HepG2 (cell line): ENCODE results near the gene METAP2. TPM values are rescaled to one million over a fixed set of nuclear protein-coding genes. Genes with fewer than 3 reads are reported as not detected.

Source experiments
- AHR ChIP-seq: IDR thresholded peaks from 2 replicates; pipeline ENCODE4 v1.6.1; 2018; ENCODE audit warnings: missing genetic modification reagents, missing compliant biosample characterization
- ASH2L ChIP-seq: fragments of 300-600, 200-600 bp; sonication (generic); IDR thresholded peaks from 2 replicates; pipeline ENCODE4 v1.7.0; 2017; ENCODE audit warnings: low read depth, mild to moderate bottlenecking, moderate library complexity, mixed read lengths, low read length; ENCODE audit not compliant: insufficient read length
- BHLHE40 ChIP-seq: IDR thresholded peaks from 2 replicates; pipeline ENCODE4 v1.6.1; 2011; ENCODE audit warnings: low read length, improper control_type of control experiment
- CHD2 ChIP-seq: IDR thresholded peaks from 2 replicates; pipeline ENCODE4 v1.6.1; 2011; ENCODE audit warnings: low read depth, low read length, improper control_type of control experiment
- GZF1 ChIP-seq: sonication (generic); formaldehyde crosslinking; IDR thresholded peaks from 2 replicates; pipeline ENCODE4 v1.5.1; 2020; ENCODE audit warnings: mild to moderate bottlenecking, missing genetic modification reagents
- HMG20B ChIP-seq: conservative IDR thresholded peaks from 2 replicates; pipeline ENCODE4 v1.6.1; 2016; ENCODE audit warnings: missing genetic modification reagents, missing compliant biosample characterization
- KMT2A ChIP-seq: sonication (generic); formaldehyde crosslinking; IDR thresholded peaks from 2 replicates; pipeline ENCODE4 v1.4.0; 2020; ENCODE audit warnings: missing genetic modification reagents
- MAFG ChIP-seq: sonication (generic); formaldehyde crosslinking; IDR thresholded peaks from 2 replicates; pipeline ENCODE4 v1.5.1; 2020; ENCODE audit warnings: mild to moderate bottlenecking, missing genetic modification reagents
- MYPOP ChIP-seq: sonication (generic); formaldehyde crosslinking; IDR thresholded peaks from 2 replicates; pipeline ENCODE4 v1.8.1; 2023; ENCODE audit warnings: mild to moderate bottlenecking, moderate library complexity, missing genetic modification reagents
- PBX3 ChIP-seq: sonication (generic); formaldehyde crosslinking; IDR thresholded peaks from 2 replicates; pipeline ENCODE4 v1.8.1; 2023; ENCODE audit warnings: missing genetic modification reagents, inconsistent platforms, borderline replicate concordance
- SKI ChIP-seq: fragments of 450-650 bp; IDR thresholded peaks from one replicate; pipeline ENCODE4 v1.6.1; 2018; ENCODE audit warnings: mild to moderate bottlenecking; ENCODE audit not compliant: partially characterized antibody
- STAT6 ChIP-seq: sonication (generic); formaldehyde crosslinking; IDR thresholded peaks from 2 replicates; pipeline ENCODE4 v1.4.0; 2020; ENCODE audit warnings: missing genetic modification reagents, mild to moderate bottlenecking, borderline replicate concordance
- TEAD3 ChIP-seq: optimal IDR thresholded peaks from 2 replicates; pipeline ENCODE3; 2016; ENCODE audit warnings: borderline replicate concordance
- ZFY ChIP-seq: sonication (generic); formaldehyde crosslinking; IDR thresholded peaks from 2 replicates; pipeline ENCODE4 v1.4.0; 2020; ENCODE audit warnings: missing genetic modification reagents
- ZNF121 ChIP-seq: sonication (generic); formaldehyde crosslinking; IDR thresholded peaks from 2 replicates; pipeline ENCODE4 v1.5.0; 2020; ENCODE audit warnings: mild to moderate bottlenecking, missing genetic modification reagents
- ZNF557 ChIP-seq: sonication (generic); formaldehyde crosslinking; IDR thresholded peaks from 2 replicates; pipeline ENCODE4 v1.4.0; 2020; ENCODE audit warnings: missing genetic modification reagents
- ZNF780A ChIP-seq: sonication (generic); formaldehyde crosslinking; IDR thresholded peaks from 2 replicates; pipeline ENCODE4 v1.8.0; 2022; ENCODE audit warnings: mild to moderate bottlenecking, missing genetic modification reagents, moderate library complexity
- ZNF878 ChIP-seq: sonication (generic); formaldehyde crosslinking; IDR thresholded peaks from 2 replicates; pipeline ENCODE4 v1.8.1; 2023; ENCODE audit warnings: mild to moderate bottlenecking, missing genetic modification reagents, moderate library complexity
- ZXDC ChIP-seq: sonication (generic); formaldehyde crosslinking; IDR thresholded peaks from 2 replicates; pipeline ENCODE4 v1.5.0; 2020; ENCODE audit warnings: mild to moderate bottlenecking, missing genetic modification reagents
- polyA plus RNA-seq, 8 experiments: library from polyadenylated mRNA; depleted of rRNA in 3 of 8; stranded (reverse) in 7 of 8; unstranded in 1 of 8; fragments of >200 nt; fragmentation: Illumina TruSeq in 4 of 8; extraction: Trizol in 4 of 8; gene quantifications; 2 replicates each; pipeline versions ENCODE4 v1.2.1 to v1.2.3, GENCODE V29; 2011 to 2016; ENCODE audit warnings: low read depth in 4 of 8, missing spikeins in 1 of 8, mixed read lengths in 1 of 8; ENCODE audit not compliant: insufficient read depth in 1 of 8
- total RNA-seq, 5 experiments: library from RNA; depleted of rRNA; stranded (reverse); fragments of >200 nt; fragmentation: Illumina TruSeq; extraction: Trizol; gene quantifications; 2 replicates each; pipeline ENCODE4 v1.2.3, GENCODE V29; 2016; ENCODE audit warnings: low read depth in 1 of 5

The METAP2 gene
- total and polyA plus RNA-seq, 2 of the 13 experiments (the other 11 are each of a cell fraction or from before 2014, with no cell fraction given), result 67.8 to 131 TPM

GRCh38 chr12:95473884-95474659 is at the start of gene METAP2 (continued):
- TF ChIP-seq STAT6 (CRISPR knock-in tag) (no peak), MYPOP (CRISPR knock-in tag) (peak; percentile 90; the same call in 1 of the 2 replicates), KMT2A (CRISPR knock-in tag) (peak; percentile 98), ZNF878 (CRISPR knock-in tag) (peak; percentile 74; the same call in 1 of the 2 replicates), HMG20B (CRISPR knock-in tag) (peak; percentile 77), TEAD3 (CRISPR knock-in tag) (peak; percentile 85), SKI (peak; percentile 75), GZF1 (peak; percentile 76), MAFG (CRISPR knock-in tag) (no peak), BHLHE40 (0 out of 2 replicates have a peak, but pooled peaks have one; percentile 12), ZXDC (CRISPR knock-in tag) (peak; percentile 82), PBX3 (CRISPR knock-in tag) (0 out of 2 replicates have a peak, but pooled peaks have one; percentile 41), AHR (CRISPR knock-in tag) (peak; percentile 88; the same call in 1 of the 2 replicates), ZNF780A (CRISPR knock-in tag) (peak; percentile 38; the same call in 1 of the 2 replicates), ZNF557 (CRISPR knock-in tag) (0 out of 2 replicates have a peak, but pooled peaks have one; percentile 19), ZNF121 (CRISPR knock-in tag) (peak; percentile 65), CHD2 (no peak), ZFY (CRISPR knock-in tag) (peak; percentile 97), ASH2L (peak; percentile 90)
